Endodermal cell (in vitro differentiated cells): ENCODE data around the gene ORC2. TPM values are rescaled to one million over a fixed set of nuclear protein-coding genes. Genes with fewer than 3 reads are reported as not detected.
"Not testable (repeated sequence)": the region's sequence is repeated elsewhere in the genome, so short reads cannot be mapped to it uniquely, and the experiment has no call there.

Experiments used
- DNase-seq: peaks from one replicate; pipeline ENCODE4 v3.0.0-alpha.2; 2017
- H3K27ac ChIP-seq: 2 replicates; pipeline ENCODE4 v1.5.1; 2013; ENCODE audit warnings: mild to moderate bottlenecking, low read depth, low read length, moderate library complexity
- H3K27me3 ChIP-seq: 2 replicates; pipeline ENCODE4 v1.6.1; 2013; ENCODE audit warnings: mild to moderate bottlenecking, low read length, moderate library complexity; ENCODE audit not compliant: insufficient read depth, control insufficient read depth, poor library complexity, severe bottlenecking
- H3K36me3 ChIP-seq: 2 replicates; pipeline ENCODE4 v1.7.0; 2013; ENCODE audit warnings: mild to moderate bottlenecking, low read length, moderate library complexity; ENCODE audit not compliant: control insufficient read depth, insufficient read depth
- H3K4me1 ChIP-seq: one replicate; pipeline ENCODE4 v1.7.0; 2013; ENCODE audit warnings: low read length; ENCODE audit not compliant: control insufficient read depth, insufficient read depth
- H3K4me3 ChIP-seq: 2 replicates; pipeline ENCODE4 v1.5.1; 2013; ENCODE audit warnings: mild to moderate bottlenecking, low read length, moderate library complexity
- H3K9ac ChIP-seq: 2 replicates; pipeline ENCODE4 v1.6.1; 2013; ENCODE audit warnings: mild to moderate bottlenecking, low read length, moderate library complexity; ENCODE audit not compliant: poor library complexity, severe bottlenecking; ENCODE audit errors: extremely low read depth
- H3K9me3 ChIP-seq: 2 replicates; pipeline ENCODE4 v1.6.1; 2013; ENCODE audit warnings: mild to moderate bottlenecking, low read length, moderate library complexity; ENCODE audit not compliant: control insufficient read depth
- H3K27ac Mint-ChIP-seq: 2 replicates; pipeline ENCODE4 v1.8.0; 2020; ENCODE audit warnings: mixed read lengths
- H3K27me3 Mint-ChIP-seq: 2 replicates; pipeline ENCODE4 v1.8.0; 2021; ENCODE audit warnings: mild to moderate bottlenecking, mixed read lengths; ENCODE audit not compliant: insufficient read depth
- H3K36me3 Mint-ChIP-seq: 2 replicates; pipeline ENCODE4 v1.8.0; 2020; ENCODE audit warnings: low read depth, mixed read lengths
- H3K4me1 Mint-ChIP-seq: 2 replicates; pipeline ENCODE4 v1.8.0; 2020; ENCODE audit warnings: mixed read lengths
- H3K4me3 Mint-ChIP-seq: 2 replicates; pipeline ENCODE4 v1.8.0; 2020; ENCODE audit warnings: mild to moderate bottlenecking, moderate library complexity, mixed read lengths
- H3K9me3 Mint-ChIP-seq: 2 replicates; pipeline ENCODE4 v1.8.0; 2020; ENCODE audit warnings: mild to moderate bottlenecking, mixed read lengths
- WGBS, 2 experiments: methylation state at CpG; one replicate each; pipeline versions ENCODE4 v1.1.5 to v1.1.7; 2013; ENCODE audit warnings: missing lambda C conversion rate in 2 of 2, mixed read lengths in 1 of 2; ENCODE audit not compliant: insufficient coverage in 1 of 2, insufficient read length in 1 of 2; 5-methylcytosine and 5-hydroxymethylcytosine counted together
- total RNA-seq, 2 donors: library from RNA; stranded (reverse); fragmentation: NEBNext Ultra II Directional in 1 of 2; extraction: Animal tissue kit (Norgen Biotek cat#: 25700) in 1 of 2; gene quantifications; 2 replicates in 1 of 2; 3 replicates in 1 of 2; pipeline ENCODE4 v1.2.1, GENCODE V29; 2021
- TF ChIP-seq, protein P1 (sequence below): fragments of 200-600 bp; sonication (generic); conservative IDR thresholded peaks from 2 replicates; pipeline ENCODE4 v1.5.0; 2021; ENCODE audit warnings: antibody characterized with exemption, mild to moderate bottlenecking

ORC2 gene
- total RNA-seq, 2 donors from 2014 or later, result 68.9 to 129 TPM

DNA sequence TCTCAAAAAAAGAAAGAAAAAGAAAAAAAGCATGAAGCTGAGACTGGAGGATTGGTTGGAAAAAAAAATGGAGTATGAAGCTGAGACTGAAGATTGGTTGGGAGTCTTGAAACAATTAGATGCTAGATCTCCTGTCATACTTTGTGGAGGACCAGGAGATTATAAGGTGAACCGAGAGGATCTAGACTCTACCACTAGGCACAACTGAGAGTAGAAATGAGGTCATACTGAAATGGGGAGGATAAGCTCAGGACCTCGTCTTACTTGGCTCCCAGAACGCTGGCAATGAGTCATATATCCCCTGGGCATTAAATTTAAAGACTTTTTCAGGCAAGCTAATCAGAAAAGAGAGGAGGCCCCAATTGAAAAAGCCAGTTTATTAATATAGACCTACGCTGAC is 3.3 kb upstream of the ORC2 start:
- TF ChIP-seq, protein P1, sequence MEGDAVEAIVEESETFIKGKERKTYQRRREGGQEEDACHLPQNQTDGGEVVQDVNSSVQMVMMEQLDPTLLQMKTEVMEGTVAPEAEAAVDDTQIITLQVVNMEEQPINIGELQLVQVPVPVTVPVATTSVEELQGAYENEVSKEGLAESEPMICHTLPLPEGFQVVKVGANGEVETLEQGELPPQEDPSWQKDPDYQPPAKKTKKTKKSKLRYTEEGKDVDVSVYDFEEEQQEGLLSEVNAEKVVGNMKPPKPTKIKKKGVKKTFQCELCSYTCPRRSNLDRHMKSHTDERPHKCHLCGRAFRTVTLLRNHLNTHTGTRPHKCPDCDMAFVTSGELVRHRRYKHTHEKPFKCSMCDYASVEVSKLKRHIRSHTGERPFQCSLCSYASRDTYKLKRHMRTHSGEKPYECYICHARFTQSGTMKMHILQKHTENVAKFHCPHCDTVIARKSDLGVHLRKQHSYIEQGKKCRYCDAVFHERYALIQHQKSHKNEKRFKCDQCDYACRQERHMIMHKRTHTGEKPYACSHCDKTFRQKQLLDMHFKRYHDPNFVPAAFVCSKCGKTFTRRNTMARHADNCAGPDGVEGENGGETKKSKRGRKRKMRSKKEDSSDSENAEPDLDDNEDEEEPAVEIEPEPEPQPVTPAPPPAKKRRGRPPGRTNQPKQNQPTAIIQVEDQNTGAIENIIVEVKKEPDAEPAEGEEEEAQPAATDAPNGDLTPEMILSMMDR, result no peak
- Mint-ChIP-seq H3K4me1 (peaks cover 34% of the 10 kb centered on the region), H3K9me3 (no peaks in the 10 kb centered on the region), H3K27ac (no peak overlapping the region), H3K4me3 (no peak overlapping the region), H3K27me3 (no peaks in the 10 kb centered on the region), H3K36me3 (peaks cover under 1% of the 10 kb centered on the region)
- H3K4me3 ChIP-seq, result no peak overlapping the region
- H3K9me3 ChIP-seq, result no peaks in the 10 kb centered on the region
- WGBS, 2 experiments, result 87 to 96% methylated on average over 2 to 4 of the region's 4 CpGs
- DNase-seq, result no peak
- no peaks in the 10 kb centered on the region for H3K27me3 ChIP-seq
- no peak overlapping the region for H3K9ac ChIP-seq
- no peaks in the 10 kb centered on the region for H3K36me3 ChIP-seq
- no peak overlapping the region for H3K27ac ChIP-seq
- no peaks in the 10 kb centered on the region for H3K4me1 ChIP-seq

DNA sequence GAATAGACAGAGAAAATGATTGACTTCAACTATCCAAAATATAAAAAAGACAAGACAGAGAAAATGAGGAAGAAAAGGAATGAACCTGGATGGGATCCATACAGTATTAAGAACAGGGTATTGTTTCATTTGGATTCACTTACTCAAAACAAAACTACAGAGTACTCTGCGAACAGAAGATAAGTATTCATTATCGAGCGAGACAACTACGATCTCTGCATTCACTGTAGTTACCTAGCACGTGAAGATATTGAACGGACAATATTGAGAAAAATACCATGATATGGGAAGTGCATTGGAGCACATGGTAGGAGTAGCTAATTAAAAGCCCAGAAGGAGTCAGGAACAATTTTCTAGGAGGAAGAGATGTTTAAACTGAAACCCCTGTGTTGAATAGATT is 1.0 kb upstream of the ORC2 start:
- H3K27ac ChIP-seq, result no peak overlapping the region
- H3K4me1 Mint-ChIP-seq, result peaks cover 36% of the 10 kb centered on the region
- WGBS, 2 experiments, result 83 to 85% methylated on average over 5 to 6 of the region's 6 CpGs

DNA sequence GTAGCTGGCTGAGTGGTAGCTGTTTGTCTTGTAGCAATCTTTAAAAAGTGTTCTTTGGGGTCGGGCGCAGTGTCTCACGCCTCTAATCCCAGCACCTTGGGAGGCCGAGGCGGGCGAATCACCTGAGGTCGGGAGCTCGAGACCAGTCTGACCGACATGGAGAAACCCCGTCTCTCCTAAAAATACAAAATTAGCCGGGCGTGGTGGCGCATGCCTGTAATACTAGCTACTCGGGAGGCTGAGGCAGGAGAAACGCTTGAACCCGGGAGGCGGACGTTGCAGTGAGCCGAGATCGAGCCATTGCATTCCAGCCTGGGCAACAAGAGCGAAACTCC is 425 bp upstream of the ORC2 start:
- Histone ChIP-seq H3K36me3 (peaks cover 22% of the 10 kb centered on the region), H3K9ac (peak overlapping the region; percentile 82), H3K4me3 (peak overlapping the region; percentile 99), H3K27ac (peak overlapping the region; percentile 57)
- peaks cover 35% of the 10 kb centered on the region for H3K4me1 Mint-ChIP-seq
- not testable (repeated sequence) for H3K27me3 Mint-ChIP-seq, H3K27me3 ChIP-seq, H3K9me3 Mint-ChIP-seq, H3K36me3 Mint-ChIP-seq, DNase-seq, H3K4me1 ChIP-seq, H3K9me3 ChIP-seq
- H3K4me3 Mint-ChIP-seq, result peak overlapping the region; percentile 97
- H3K27ac Mint-ChIP-seq, result peak overlapping the region; percentile 99
- 4 to 6% methylated on average over 15 to 21 of the region's 21 CpGs for WGBS, 2 experiments

More for the DNA sequence above, 1.0 kb upstream of the ORC2 start:
- DNase-seq, result no peak
- Mint-ChIP-seq H3K27me3 (no peaks in the 10 kb centered on the region), H3K9me3 (no peaks in the 10 kb centered on the region), H3K4me3 (peak overlapping the region; percentile 97), H3K36me3 (peaks cover 6% of the 10 kb centered on the region), H3K27ac (peak overlapping the region; percentile 99)
- TF ChIP-seq, protein P1, result no peak
- Histone ChIP-seq H3K4me1 (no peaks in the 10 kb centered on the region), H3K27me3 (no peaks in the 10 kb centered on the region), H3K36me3 (peaks cover 16% of the 10 kb centered on the region), H3K9me3 (no peaks in the 10 kb centered on the region), H3K9ac (peak overlapping the region; percentile 82), H3K4me3 (peak overlapping the region; percentile 99)

DNA sequence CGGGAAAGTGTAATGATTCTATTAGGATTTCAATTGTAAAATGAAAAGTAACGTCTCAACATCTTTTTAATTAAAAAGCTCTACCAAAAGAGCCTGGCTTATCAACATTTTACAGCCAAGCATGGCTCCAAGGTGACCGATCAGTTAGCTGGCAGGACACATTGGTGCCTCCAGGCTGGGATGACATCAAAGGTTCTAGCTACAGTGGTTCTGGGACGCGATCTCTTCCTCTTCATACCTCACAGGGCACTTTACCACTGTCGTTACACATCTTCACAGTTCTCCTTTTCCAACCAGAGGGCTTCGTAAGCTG is 693 bp downstream of the ORC2 start:
- peaks cover 25% of the 10 kb centered on the region for H3K4me1 Mint-ChIP-seq
- TF ChIP-seq, protein P1, result no peak
- no peaks in the 10 kb centered on the region for H3K27me3 Mint-ChIP-seq
- H3K9ac ChIP-seq, result peak overlapping the region; percentile 82
- no peaks in the 10 kb centered on the region for H3K9me3 Mint-ChIP-seq
- no peaks in the 10 kb centered on the region for H3K27me3 ChIP-seq
- peak overlapping the region; percentile 97 for H3K4me3 Mint-ChIP-seq
- DNase-seq, result no peak
- H3K36me3 Mint-ChIP-seq, result peaks cover 14% of the 10 kb centered on the region
- peak overlapping the region; percentile 99 for H3K4me3 ChIP-seq
- WGBS, 2 experiments, result 7 to 8% methylated on average over 4 to 7 of the region's 7 CpGs
- H3K9me3 ChIP-seq, result no peaks in the 10 kb centered on the region
- H3K27ac ChIP-seq, result peak overlapping the region; percentile 69
- peak overlapping the region; percentile 99 for H3K27ac Mint-ChIP-seq
- peaks cover 34% of the 10 kb centered on the region for H3K36me3 ChIP-seq
- no peaks in the 10 kb centered on the region for H3K4me1 ChIP-seq
